ENCODE measurements around the gene ZFR.

- TF ChIP-seq POLR2AphosphoS5 (IDR thresholded peaks at IDR 0.05; ENCODE audit: control insufficient read depth, insufficient read depth, low read depth, low read length): no peak
- TF ChIP-seq ZFP36 (IDR thresholded peaks at IDR 0.05; ENCODE audit: low read depth, low read length, partially characterized antibody): no peak
- no peak for TF ChIP-seq ELK1 (CRISPR knock-in tag; IDR thresholded peaks at IDR 0.05)
- TF ChIP-seq TBL1XR1 (IDR thresholded peaks at IDR 0.05; ENCODE audit: low read length in 2 of 2): no peak
- TF ChIP-seq TARDBP (IDR thresholded peaks at IDR 0.05): no peak
- no peak for TF ChIP-seq TBP (optimal IDR thresholded peaks at IDR 0.05; ENCODE audit: low read depth, low read length)
- no peak for TF ChIP-seq TAF1 (IDR thresholded peaks at IDR 0.05; ENCODE audit: control insufficient read depth, extremely low read depth, insufficient read depth, low read length, severe bottlenecking)
- no peak for TF ChIP-seq ZNF512 (tag; IDR thresholded peaks at IDR 0.05)
- no peak for TF ChIP-seq ZNF444 (CRISPR knock-in tag; IDR thresholded peaks at IDR 0.05)
- TF ChIP-seq CAMTA2 (CRISPR knock-in tag; conservative IDR thresholded peaks at IDR 0.05): no peak
- TF ChIP-seq POLR2A (conservative IDR thresholded peaks at IDR 0.05): no peak
- TF ChIP-seq ZNF717 (CRISPR knock-in tag; IDR thresholded peaks at IDR 0.05): no peak
- TF ChIP-seq, protein P1, sequence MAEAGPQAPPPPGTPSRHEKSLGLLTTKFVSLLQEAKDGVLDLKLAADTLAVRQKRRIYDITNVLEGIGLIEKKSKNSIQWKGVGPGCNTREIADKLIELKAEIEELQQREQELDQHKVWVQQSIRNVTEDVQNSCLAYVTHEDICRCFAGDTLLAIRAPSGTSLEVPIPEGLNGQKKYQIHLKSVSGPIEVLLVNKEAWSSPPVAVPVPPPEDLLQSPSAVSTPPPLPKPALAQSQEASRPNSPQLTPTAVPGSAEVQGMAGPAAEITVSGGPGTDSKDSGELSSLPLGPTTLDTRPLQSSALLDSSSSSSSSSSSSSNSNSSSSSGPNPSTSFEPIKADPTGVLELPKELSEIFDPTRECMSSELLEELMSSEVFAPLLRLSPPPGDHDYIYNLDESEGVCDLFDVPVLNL (CRISPR knock-in tag; IDR thresholded peaks at IDR 0.05; ENCODE audit: low read depth): no peak
These were observed 75.5 kb downstream of the ZFR start for GRCh38 chr5:32369032-32369431.
